ENCODE results near the gene SPACA7.

Gene SPACA7

GRCh38 chr13:112468069-112468468 lies 91.9 kb downstream of the SPACA7 start:
- Histone ChIP-seq H3K36me3 (no peaks in the 10 kb centered on the region), H3K4me3 (ENCODE audit: low read depth in 1 of 2, low read length in 1 of 2) (no peak overlapping the region), H3K9me3 (no peaks in the 10 kb centered on the region), H3K4me1 (ENCODE audit: control insufficient read depth in 1 of 2, insufficient read depth in 1 of 2, low read depth in 1 of 2, low read length in 1 of 2) (no peaks in the 10 kb centered on the region), H3K27me3 (no peaks in the 10 kb centered on the region), H3K27ac (no peak overlapping the region)
- TF ChIP-seq CTCF (IDR thresholded peaks at IDR 0.05): no peak

- H3K9me3 ChIP-seq: no peaks in the 10 kb centered on the region
- no peaks in the 10 kb centered on the region for H3K27me3 ChIP-seq
- H3K27ac ChIP-seq: no peak overlapping the region
- no peak for TF ChIP-seq CTCF (IDR thresholded peaks at IDR 0.05)
- no peaks in the 10 kb centered on the region for H3K4me1 ChIP-seq (ENCODE audit: control insufficient read depth in 1 of 2, insufficient read depth in 1 of 2, low read depth in 1 of 2, low read length in 1 of 2)
- H3K36me3 ChIP-seq: no peaks in the 10 kb centered on the region
- H3K4me3 ChIP-seq (ENCODE audit: low read depth in 1 of 2, low read length in 1 of 2): no peak overlapping the region
Measured at GRCh38 chr13:112469071-112469745, 93.1 kb downstream of the SPACA7 start.

GRCh38 chr13:112473818-112474217 lies 97.7 kb downstream of the SPACA7 start:
- no peak for TF ChIP-seq CTCF (IDR thresholded peaks at IDR 0.05)
- H3K4me3 ChIP-seq (ENCODE audit: low read depth in 1 of 2, low read length in 1 of 2): no peak overlapping the region
- no peak overlapping the region for H3K27ac ChIP-seq
- H3K9me3 ChIP-seq: no peaks in the 10 kb centered on the region
- no peaks in the 10 kb centered on the region for H3K27me3 ChIP-seq
- no peaks in the 10 kb centered on the region for H3K4me1 ChIP-seq (ENCODE audit: control insufficient read depth in 1 of 2, insufficient read depth in 1 of 2, low read depth in 1 of 2, low read length in 1 of 2)
- H3K36me3 ChIP-seq: no peaks in the 10 kb centered on the region

- Histone ChIP-seq H3K4me3 (ENCODE audit: low read depth in 1 of 2, low read length in 1 of 2) (no peak overlapping the region), H3K4me1 (ENCODE audit: control insufficient read depth in 1 of 2, insufficient read depth in 1 of 2, low read depth in 1 of 2, low read length in 1 of 2) (no peaks in the 10 kb centered on the region), H3K9me3 (no peaks in the 10 kb centered on the region), H3K27me3 (no peaks in the 10 kb centered on the region), H3K36me3 (no peaks in the 10 kb centered on the region), H3K27ac (no peak overlapping the region)
- no peak for TF ChIP-seq CTCF (IDR thresholded peaks at IDR 0.05)
Measured at GRCh38 chr13:112474869-112475268, 98.7 kb downstream of the SPACA7 start.

GRCh38 chr13:112475889-112476288 lies 99.7 kb downstream of the SPACA7 start:
- Histone ChIP-seq H3K27me3 (no peaks in the 10 kb centered on the region), H3K4me3 (ENCODE audit: low read depth in 1 of 2, low read length in 1 of 2) (no peak overlapping the region), H3K9me3 (no peaks in the 10 kb centered on the region), H3K36me3 (no peaks in the 10 kb centered on the region), H3K4me1 (ENCODE audit: control insufficient read depth in 1 of 2, insufficient read depth in 1 of 2, low read depth in 1 of 2, low read length in 1 of 2) (no peaks in the 10 kb centered on the region), H3K27ac (no peak overlapping the region)
- no peak for TF ChIP-seq CTCF (IDR thresholded peaks at IDR 0.05)
